Hippocampal formation (tissue), 2 donors: ENCODE data around the gene IRF9.

ENCODE experiments used
- DNase-seq, 2 donors: peaks; one replicate each; lab custom pipeline; 2025; lab: John Stamatoyannopoulos, UW

IRF9 gene

DNA sequence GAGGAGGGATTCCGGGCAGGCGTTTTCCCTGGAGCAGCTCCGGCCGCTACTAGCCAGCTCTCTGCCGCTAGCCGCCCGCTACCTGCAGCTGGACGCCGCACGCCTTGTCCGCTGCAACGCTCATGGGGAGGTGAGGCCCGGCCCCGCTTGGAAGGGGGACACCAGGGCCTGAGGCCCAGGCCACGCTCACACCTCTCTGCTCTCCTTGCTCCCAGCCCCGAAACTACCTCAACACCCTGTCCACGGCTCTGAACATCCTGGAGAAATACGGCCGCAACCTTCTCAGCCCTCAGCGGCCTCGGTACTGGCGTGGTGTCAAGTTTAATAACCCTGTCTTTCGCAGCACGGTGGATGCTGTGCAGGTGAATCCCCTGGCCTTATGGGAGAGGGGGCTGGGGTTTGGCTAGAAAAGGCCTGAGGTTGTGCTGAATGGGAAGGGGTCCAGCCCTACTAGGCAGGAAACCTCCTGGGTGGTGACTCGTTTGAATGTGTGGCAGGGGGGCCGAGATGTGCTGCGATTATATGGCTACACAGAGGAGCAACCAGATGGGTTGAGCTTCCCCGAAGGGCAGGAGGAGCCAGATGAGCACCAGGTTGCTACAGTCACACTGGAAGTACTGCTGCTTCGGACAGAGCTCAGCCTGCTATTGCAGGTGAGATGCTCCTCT lies 13.2 kb upstream of the IRF9 start:
- no peak for DNase-seq

DNA sequence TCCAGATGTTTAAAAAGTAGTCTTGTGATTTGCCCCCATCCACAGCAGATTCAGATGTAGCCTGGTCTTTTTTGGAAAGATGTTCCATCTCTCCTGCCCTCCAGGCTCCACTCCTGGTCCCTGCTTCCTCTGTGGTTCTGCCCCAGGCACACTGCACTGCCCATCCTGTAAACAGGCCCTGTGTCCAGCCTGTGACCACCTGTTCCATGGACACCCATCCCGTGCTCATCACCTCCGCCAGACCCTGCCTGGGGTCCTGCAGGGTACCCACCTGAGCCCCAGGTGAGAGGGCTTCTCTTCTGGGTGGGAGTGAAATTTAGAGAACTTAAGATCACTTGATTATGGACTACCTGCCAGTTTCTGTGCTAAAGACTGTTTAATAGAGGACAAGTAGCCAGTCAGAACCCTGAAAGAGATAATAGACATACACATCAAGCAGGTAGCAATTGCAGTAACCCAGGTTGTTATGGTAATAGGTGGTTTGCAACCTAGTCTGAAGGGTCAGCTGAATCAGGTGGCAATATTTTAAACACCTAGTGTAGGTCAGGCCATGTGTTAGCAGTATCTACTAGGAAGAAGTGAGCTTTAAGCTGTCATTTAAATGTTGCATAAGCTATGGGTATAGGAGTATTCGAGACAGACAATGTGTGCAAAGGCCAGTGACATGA lies 11.6 kb upstream of the IRF9 start:
- DNase-seq = no peak

DNA sequence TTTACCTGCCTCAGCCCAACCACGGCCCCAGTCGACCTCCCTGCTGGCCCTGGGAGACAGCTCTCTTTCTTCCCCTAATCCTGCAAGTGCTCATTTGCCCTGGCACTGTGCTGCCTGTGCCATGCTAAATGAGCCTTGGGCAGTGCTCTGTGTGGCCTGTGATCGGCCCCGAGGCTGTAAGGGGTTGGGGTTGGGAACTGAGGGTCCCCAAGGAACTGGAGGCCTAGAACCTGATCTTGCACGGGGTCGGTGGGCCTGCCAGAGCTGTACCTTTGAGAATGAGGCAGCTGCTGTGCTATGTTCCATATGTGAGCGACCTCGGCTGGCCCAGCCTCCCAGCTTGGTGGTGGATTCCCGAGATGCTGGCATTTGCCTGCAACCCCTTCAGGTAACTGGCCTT lies 11.0 kb upstream of the IRF9 start:
- no peak for DNase-seq

DNA sequence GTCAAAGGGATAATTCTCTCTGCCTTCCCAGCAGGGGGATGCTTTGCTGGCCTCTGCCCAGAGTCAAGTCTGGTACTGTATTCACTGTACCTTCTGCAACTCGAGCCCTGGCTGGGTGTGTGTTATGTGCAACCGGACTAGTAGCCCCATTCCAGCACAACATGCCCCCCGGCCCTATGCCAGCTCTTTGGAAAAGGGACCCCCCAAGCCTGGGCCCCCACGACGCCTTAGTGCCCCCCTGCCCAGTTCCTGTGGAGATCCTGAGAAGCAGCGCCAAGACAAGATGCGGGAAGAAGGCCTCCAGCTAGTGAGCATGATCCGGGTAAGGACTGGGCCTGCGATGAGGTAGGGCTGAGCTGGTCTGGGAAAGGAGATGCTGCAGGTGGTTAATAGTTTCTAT lies 10.5 kb upstream of the IRF9 start:
- DNase-seq = no peak

DNA sequence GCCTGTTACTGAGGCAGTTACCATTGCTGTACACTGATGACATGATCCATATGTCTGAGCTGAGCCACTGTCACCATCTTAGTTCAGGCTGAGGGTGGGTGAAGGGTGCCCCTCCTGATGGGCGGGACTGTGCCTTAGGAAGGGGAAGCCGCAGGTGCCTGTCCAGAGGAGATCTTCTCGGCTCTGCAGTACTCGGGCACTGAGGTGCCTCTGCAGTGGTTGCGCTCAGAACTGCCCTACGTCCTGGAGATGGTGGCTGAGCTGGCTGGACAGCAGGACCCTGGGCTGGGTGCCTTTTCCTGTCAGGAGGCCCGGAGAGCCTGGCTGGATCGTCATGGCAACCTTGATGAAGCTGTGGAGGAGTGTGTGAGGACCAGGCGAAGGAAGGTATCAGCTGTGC lies 10.1 kb upstream of the IRF9 start:
- DNase-seq = no peak

DNA sequence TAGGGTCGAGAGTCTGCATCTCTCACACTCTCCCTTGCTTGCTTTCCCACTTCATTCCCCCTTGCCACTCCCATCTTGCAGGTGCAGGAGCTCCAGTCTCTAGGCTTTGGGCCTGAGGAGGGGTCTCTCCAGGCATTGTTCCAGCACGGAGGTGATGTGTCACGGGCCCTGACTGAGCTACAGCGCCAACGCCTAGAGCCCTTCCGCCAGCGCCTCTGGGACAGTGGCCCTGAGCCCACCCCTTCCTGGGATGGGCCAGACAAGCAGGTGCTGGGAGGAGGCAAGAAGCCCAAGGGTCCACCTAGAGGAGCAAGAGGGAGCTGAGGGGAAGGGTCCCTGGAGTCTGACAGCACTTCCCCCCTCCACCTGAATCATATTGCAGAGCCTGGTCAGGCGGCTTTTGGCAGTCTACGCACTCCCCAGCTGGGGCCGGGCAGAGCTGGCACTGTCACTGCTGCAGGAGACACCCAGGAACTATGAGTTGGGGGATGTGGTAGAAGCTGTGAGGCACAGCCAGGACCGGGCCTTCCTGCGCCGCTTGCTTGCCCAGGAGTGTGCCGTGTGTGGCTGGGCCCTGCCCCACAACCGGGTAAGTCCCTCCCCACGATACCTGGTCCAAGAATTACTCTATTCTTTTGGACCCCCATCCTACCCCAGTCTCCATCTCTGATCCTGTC lies 9.5 kb upstream of the IRF9 start:
- DNase-seq = no peak

DNA sequence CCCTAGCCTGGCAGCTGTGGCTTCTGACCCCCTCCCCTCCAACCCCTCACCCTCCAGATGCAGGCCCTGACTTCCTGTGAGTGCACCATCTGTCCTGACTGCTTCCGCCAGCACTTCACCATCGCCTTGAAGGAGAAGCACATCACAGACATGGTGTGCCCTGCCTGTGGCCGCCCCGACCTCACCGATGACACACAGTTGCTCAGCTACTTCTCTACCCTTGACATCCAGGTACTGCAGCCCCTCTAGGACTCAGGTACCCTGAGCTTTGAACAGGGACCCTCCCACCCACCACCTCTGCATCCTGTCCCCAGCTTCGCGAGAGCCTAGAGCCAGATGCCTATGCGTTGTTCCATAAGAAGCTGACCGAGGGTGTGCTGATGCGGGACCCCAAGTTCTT lies 6.0 kb upstream of the IRF9 start:
- no peak for DNase-seq

DNA sequence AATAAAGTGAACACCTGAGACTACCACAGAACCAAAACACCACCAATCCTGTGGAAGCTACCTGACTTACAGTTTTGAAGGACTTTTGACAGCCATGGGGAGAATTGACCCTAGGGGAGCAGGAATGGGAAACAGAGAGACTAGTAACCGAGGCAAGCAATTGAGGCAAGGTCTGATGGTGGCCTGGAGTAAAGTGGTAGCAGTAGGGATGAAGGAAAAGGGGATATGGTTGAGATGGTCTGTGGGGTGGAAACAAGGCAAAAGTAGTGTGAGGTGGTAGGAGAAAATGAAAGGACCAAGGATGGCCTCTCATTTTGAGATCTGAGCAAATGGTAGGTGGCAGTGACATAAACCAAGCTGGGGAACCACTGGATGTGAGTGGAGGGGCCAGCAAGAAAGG lies 4.2 kb upstream of the IRF9 start:
- no peak for DNase-seq

DNA sequence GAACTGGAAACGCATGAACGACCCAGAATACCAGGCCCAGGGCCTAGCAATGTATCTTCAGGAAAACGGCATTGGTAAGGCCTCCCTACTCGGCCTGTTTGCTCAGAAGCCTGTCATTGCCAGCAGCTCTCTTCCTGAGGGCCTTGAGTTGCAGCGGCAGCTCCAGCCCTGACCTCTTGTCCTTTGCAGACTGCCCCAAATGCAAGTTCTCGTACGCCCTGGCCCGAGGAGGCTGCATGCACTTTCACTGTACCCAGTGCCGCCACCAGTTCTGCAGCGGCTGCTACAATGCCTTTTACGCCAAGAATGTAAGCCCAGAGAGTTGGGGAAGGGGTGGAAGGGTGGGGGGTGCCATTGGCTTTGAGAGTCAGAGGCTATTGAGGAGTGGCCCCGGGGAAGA lies 3.7 kb upstream of the IRF9 start:
- no peak for DNase-seq

DNA sequence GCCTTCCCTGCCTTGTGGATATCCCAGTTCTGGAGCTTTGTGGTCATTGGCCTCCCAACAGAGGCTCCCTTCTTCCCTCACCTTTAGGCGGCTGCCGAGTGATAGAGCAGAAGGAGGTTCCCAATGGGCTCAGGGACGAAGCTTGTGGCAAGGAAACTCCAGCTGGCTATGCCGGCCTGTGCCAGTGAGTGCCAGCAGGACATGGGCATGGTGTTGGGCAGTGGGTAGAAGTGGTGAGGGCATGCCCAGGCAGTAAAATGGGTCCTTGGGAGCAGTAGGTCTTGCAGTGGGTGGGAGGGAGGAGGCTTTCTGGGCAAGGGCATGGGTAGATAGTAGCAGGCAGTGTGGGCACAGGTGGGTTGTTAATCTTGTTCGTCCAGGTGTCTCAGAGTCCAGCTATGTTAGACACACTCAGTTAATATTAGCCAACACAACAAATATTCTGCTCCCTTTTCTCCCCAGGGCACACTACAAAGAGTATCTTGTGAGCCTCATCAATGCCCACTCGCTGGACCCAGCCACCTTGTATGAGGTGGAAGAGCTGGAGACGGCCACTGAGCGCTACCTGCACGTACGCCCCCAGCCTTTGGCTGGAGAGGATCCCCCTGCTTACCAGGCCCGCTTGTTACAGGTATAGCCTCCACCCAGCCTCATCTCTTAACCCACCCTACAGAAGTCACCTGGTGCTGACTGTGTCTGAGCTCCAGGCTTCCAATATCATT lies 1.1 kb upstream of the IRF9 start:
- DNase-seq = no peak

DNA sequence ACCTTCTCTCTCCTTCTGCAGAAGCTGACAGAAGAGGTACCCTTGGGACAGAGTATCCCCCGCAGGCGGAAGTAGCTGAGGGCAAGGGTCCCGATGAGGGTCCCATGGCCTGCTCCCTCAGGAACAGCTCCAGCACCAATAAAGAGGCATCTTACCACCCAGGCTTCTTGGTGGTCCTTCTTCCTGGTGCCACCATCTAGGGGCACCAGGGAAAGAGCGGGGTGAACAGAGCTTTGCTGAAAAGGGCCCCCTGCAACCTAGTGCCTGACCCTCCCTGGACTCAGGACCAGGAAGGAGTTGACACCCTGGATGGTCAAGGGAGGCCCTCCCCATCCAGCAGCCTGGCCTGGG lies 591 bp upstream of the IRF9 start:
- no peak for DNase-seq

DNA sequence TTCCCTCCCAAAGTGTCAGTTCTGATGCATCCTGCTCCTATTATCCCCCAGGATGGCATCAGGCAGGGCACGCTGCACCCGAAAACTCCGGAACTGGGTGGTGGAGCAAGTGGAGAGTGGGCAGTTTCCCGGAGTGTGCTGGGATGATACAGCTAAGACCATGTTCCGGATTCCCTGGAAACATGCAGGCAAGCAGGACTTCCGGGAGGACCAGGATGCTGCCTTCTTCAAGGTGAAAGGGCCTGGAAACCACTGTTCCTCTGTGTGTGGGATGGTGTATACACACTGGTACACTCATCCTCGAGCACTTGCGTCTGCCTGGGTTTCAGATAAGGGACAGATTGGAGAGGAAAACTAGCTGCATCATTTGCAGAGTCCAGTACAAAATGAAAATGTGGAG lies 1.0 kb downstream of the IRF9 start:
- DNase-seq = no peak

DNA sequence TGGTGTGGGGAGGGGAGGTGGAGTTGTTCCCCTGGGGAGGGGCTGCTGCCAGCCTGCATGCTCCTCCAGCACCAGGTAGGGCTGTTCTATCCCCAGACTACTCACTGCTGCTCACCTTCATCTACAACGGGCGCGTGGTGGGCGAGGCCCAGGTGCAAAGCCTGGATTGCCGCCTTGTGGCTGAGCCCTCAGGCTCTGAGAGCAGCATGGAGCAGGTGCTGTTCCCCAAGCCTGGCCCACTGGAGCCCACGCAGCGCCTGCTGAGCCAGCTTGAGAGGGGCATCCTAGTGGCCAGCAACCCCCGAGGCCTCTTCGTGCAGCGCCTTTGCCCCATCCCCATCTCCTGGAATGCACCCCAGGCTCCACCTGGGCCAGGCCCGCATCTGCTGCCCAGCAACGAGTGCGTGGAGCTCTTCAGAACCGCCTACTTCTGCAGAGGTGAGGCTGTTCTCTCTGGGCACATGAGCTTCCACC lies 3.5 kb downstream of the IRF9 start:
- no peak for DNase-seq

DNA sequence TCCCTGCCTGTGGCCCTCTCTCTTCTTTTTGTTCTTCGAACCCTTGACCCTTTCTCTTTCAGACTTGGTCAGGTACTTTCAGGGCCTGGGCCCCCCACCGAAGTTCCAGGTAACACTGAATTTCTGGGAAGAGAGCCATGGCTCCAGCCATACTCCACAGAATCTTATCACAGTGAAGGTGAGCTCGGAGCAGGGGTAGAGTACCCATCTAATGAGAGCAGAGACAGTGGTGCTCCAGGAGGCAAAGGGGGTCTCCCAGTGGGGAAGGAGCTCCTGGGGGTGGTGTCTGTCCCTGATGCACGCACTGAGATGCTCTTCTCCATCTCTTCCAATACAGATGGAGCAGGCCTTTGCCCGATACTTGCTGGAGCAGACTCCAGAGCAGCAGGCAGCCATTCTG lies 4.7 kb downstream of the IRF9 start:
- DNase-seq = no peak

DNA sequence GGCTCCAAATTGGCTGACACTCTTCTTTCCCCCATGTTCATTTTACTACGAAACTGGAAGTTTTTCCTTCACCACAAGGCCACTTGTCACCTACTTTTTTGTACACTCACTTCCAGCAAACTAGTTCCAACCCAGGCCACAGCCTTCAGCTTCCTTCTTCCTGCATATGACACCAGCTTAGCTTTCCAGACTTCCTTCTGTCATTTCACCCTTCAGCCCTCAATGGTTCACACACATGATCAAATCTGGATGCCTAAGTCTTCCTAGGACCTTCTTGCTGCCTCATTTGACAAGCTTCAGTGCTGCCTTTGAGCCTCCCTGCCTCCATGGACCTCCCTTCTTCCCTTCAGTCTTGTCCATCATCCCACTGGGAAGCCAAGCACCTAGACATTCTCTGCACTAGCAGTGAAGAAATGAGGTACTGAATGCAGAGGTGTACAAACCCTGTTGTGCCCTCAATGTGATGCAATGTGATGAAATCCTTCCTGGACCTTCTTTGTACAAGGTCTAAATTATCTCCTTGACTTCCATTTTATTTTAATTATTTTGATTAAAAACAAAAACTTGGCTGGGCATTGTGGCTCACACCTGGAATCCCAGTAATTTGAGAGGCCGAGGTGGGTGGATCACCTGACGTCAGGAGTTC lies 6.5 kb downstream of the IRF9 start:
- no peak for DNase-seq

DNA sequence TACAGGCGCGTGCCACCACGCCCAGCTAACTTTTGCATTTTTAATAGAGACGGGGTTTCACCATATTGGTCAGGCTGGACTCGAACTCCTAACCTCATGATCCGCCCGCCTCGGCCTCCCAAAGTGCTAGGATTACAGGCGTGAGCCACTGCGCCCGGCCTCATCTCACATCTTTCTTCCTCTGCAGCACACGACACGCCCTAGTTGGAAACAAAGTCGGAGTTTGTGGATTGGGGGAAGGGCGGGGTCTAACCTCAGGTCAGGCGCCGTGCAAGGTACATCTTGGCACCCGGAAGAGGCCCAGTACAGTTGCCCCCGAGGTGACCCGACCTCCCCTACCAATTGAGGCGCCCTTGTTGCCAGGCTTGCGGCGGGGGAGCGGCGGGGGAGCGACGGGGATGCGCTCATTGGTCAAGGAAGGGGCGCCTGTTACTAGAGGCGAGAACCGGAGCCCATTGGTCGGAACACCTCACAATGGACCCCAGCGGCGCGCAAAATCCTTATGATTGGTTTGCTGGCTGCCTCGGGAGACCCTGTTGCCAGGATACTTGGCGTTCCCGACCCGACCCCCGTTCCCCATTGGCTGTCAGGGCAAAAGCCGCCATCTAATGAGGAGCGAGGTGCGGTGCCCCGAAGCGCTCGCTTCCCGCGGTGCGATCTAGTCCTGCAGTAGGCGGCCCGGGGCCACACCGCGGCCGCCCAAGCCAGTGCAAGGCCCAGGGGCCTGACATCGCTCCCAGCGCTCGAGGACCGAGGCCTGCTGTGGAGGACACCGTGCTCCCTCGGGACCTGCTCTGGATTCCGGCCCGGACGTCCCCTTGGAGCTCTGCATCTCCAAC lies 10.6 kb downstream of the IRF9 start, which contains the start of gene REC8:
Gene REC8, plus strand, starts transcription at position 659 of the 839 bp plus-strand sequence. CDS start 473 bp downstream, outside the sequence.
- DNase-seq = peak; percentile 90 to 92

DNA sequence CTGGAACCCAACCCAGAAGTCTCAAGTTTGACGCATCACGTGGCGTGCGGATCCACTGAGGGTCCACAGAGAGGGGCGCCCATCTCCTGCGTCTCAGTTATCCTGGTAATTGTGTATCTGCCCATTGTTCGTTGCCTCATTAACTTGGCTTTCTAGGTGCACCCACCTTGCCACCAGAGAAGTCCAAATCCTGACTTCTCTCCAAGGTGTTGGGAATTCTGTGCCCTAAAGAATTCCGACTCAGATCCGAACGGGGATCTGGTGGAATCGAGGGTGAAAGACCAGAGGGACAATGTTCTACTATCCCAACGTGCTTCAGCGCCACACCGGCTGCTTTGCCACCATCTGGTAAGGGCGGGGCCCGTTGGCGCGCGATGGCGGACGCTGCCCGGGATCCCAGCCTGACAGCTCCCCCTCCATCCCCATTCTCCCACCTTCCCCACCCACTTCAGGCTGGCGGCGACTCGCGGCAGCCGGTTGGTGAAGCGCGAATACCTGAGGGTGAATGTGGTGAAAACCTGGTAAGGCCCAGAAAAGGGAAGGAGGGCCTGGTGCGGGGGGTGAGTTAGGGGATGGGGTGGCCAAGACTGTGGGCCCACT lies 11.3 kb downstream of the IRF9 start:
- peak in 1 of 2 donors; percentile 48 for DNase-seq

DNA sequence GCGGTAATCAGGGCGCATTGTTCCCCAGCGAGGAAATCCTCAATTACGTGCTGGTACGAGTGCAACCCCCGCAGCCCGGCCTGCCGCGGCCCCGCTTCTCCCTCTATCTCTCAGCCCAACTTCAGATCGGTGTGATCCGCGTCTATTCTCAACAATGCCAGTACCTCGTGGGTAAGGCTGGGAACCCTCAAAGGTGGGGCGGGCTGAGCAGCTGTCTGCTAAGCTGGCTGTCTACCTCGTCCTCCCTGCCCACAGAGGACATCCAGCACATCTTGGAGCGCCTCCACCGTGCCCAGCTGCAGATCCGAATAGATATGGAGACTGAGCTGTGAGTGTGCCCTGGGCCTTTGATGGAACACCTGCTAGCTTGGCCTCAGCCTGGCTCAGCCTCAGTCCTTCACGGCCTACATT lies 11.8 kb downstream of the IRF9 start:
- DNase-seq = no peak

DNA sequence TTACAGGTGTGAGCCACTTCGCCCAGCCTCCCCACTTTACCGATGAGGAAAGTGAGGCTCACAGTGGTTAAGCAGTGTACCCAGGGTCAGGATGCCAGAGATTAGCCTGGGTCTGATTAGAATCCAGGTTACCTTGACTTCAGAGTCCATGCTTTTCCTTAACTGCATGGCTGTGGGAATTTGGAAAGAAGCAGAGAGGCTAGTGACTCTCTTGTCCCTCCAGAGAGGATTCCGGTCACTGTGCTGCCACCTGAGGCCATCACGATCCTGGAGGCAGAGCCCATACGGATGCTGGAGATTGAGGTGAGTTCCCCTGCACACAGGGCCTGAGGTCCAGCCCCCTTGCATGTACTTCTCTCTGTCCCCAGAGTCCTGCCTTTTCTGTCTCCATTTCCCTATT lies 15.5 kb downstream of the IRF9 start:
- no peak for DNase-seq

DNA sequence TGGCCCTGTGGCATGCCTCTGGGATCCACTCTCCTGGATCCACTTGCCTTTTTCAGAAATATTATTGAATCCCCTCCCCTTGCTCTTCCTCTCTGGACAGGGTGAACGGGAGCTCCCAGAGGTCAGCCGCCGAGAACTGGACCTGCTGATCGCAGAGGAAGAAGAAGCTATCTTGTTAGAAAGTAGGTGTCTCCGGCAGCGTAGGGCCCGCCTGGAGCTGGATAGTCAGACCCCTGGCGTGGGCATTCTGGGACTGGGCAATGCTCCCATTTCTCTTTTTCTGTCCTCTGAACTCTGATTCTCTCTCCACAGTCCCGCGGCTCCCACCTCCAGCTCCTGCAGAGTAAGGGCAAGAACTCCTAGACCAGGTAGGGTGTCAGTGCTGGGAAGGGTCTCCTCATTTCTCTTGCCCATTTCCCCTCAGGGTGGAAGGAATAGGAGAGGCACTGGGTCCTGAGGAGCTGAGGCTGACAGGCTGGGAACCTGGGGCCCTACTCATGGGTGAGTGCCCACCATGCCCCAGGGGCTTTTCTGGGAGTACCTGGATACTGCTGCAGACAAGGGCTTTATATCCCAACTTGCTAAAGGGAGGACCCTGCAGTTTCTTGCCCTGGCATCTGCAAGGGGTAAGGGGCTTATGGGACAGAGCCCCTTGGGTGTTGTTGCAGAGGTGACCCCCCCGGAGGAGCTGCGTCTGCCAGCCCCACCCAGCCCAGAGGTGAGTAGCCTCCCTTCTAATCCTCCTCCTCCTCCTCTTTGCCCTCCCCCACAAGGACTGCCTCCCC lies 16.2 kb downstream of the IRF9 start:
- no peak for DNase-seq
